Measurements from ENCODE around the gene PLEKHA8. TPM values are rescaled to one million over a fixed set of nuclear protein-coding genes. Genes with fewer than 3 reads are reported as not detected.

The PLEKHA8 gene
- total and polyA plus RNA-seq, 2 of the 8 experiments (the other 6 are each of a cell fraction or from before 2014, with no cell fraction given): 10.7 to 44.0 TPM

- peaks cover 9 to 11% of the 10 kb centered on the region in 2 experiments for H3K9me3 ChIP-seq (ENCODE audit: insufficient read depth in 2 of 2, low read depth in 1 of 2, low read length in 1 of 2)
- no peak overlapping the region for H4K91ac ChIP-seq (replicated peaks; ENCODE audit: insufficient read length, low read length)
- no peak overlapping the region for H2AFZ ChIP-seq (ENCODE audit: low read length)
- no peaks in the 10 kb centered on the region for H3K36me3 ChIP-seq (ENCODE audit: control insufficient read depth in 2 of 4, insufficient read depth in 4 of 4, low read length in 3 of 4)
- no peak overlapping the region for H3K23ac ChIP-seq (ENCODE audit: insufficient read length)
- no peak overlapping the region for H3K9ac ChIP-seq (replicated peaks in 1 of 4; ENCODE audit: extremely low read depth in 1 of 4, low read depth in 3 of 4, low read length in 3 of 4)
- ChIA-PET POLR2A (ENCODE audit: partially characterized antibody) (no interaction called here), CTCF (ENCODE audit: partially characterized antibody) (no interaction called here)
- H2BK15ac ChIP-seq (ENCODE audit: low read length): no peak overlapping the region
- H4K8ac ChIP-seq (ENCODE audit: extremely low read depth, insufficient read depth, low read length): no peak overlapping the region
- no peak overlapping the region for H2AK5ac ChIP-seq (ENCODE audit: low read depth, low read length)
- H3K14ac ChIP-seq (ENCODE audit: insufficient read length): no peak overlapping the region
- H3K4me1 ChIP-seq (replicated peaks in 1 of 4; ENCODE audit: control insufficient read depth in 3 of 4, insufficient read depth in 4 of 4, low read length in 3 of 4): no peaks in the 10 kb centered on the region; a peak in 1 of 7 replicates
- FAIRE-seq: no peak
- TF ChIP-seq SP1 (IDR thresholded peaks at IDR 0.05; ENCODE audit: low read depth, low read length) (no peak), TEAD4 (IDR thresholded peaks at IDR 0.05; ENCODE audit: low read depth, low read length) (no peak), KDM4A (IDR thresholded peaks at IDR 0.05; ENCODE audit: low read depth, low read length, severe bottlenecking) (no peak), SP2 (IDR thresholded peaks at IDR 0.05; ENCODE audit: low read length) (no peak), EGR1 (IDR thresholded peaks at IDR 0.05; ENCODE audit: borderline replicate concordance, low read depth, low read length) (no peak), NRF1 (IDR thresholded peaks at IDR 0.05; ENCODE audit: low read depth, low read length) (no peak), JUN (IDR thresholded peaks at IDR 0.05; ENCODE audit: low read depth, low read length) (no peak), RXRA (IDR thresholded peaks at IDR 0.05; ENCODE audit: insufficient read depth, low read depth, low read length) (no peak), SIX5 (IDR thresholded peaks at IDR 0.05; ENCODE audit: low read depth, low read length) (no peak), CTCF (IDR thresholded peaks at IDR 0.05; ENCODE audit: control extremely low read depth in 1 of 3, insufficient read depth in 1 of 3, low read depth in 1 of 3, low read length in 3 of 3) (no peak), CREB1 (IDR thresholded peaks at IDR 0.05) (no peak), TBP (IDR thresholded peaks at IDR 0.05; ENCODE audit: low read depth, low read length) (no peak), GTF2F1 (IDR thresholded peaks at IDR 0.05; ENCODE audit: borderline replicate concordance, low read depth, low read length) (no peak), KDM5A (IDR thresholded peaks at IDR 0.05; ENCODE audit: low read length) (no peak)
- no peak overlapping the region for H3K27ac ChIP-seq (ENCODE audit: low read depth, low read length)
- no peak overlapping the region for H2BK20ac ChIP-seq (ENCODE audit: low read length)
- H3K23me2 ChIP-seq (ENCODE audit: low read depth, low read length): no peaks in the 10 kb centered on the region
- no peak overlapping the region for H3K4me2 ChIP-seq (ENCODE audit: insufficient read depth in 1 of 2, low read depth in 2 of 2, low read length in 2 of 2)
- no peak overlapping the region for H2BK12ac ChIP-seq (ENCODE audit: low read depth, low read length)
- H3K56ac ChIP-seq (replicated peaks; ENCODE audit: insufficient read length, low read depth, low read length): no peak overlapping the region
- no peaks in the 10 kb centered on the region for H4K20me1 ChIP-seq (replicated peaks in 1 of 2; ENCODE audit: control insufficient read depth in 1 of 2, insufficient read depth in 2 of 2, low read length in 2 of 2)
- DNase-seq (ENCODE audit: low read depth in 1 of 2, low spot score in 2 of 2): no peak
- H3K79me1 ChIP-seq (ENCODE audit: low read depth, low read length): no peaks in the 10 kb centered on the region
- no peaks in the 10 kb centered on the region; a peak in 1 of 7 replicates for H3K27me3 ChIP-seq (replicated peaks in 1 of 4; ENCODE audit: control insufficient read depth in 3 of 4, extremely low read depth in 1 of 4, insufficient read depth in 3 of 4, low read length in 3 of 4)
- no peak overlapping the region for H2BK120ac ChIP-seq (replicated peaks; ENCODE audit: low read depth, low read length)
- H3K18ac ChIP-seq (ENCODE audit: extremely low read depth, low read length): no peak overlapping the region
- no peak overlapping the region for H4K5ac ChIP-seq (ENCODE audit: insufficient read length, low read depth, low read length)
- H3K79me2 ChIP-seq (ENCODE audit: control insufficient read depth in 1 of 2, insufficient read depth in 2 of 2, low read length in 2 of 2): no peaks in the 10 kb centered on the region
- H3K4ac ChIP-seq (replicated peaks; ENCODE audit: insufficient read length, low read depth, low read length): no peak overlapping the region
- H2BK5ac ChIP-seq (ENCODE audit: low read depth, low read length): no peak overlapping the region
- no peak overlapping the region for H3K4me3 ChIP-seq (ENCODE audit: extremely low read depth in 1 of 4, insufficient read depth in 2 of 4, low read depth in 3 of 4, low read length in 4 of 4)
Observed at GRCh38 chr7:29996321-29996720, 31.9 kb upstream of the PLEKHA8 start.
